GM19328 (cell line): ENCODE data around the gene HRNR.
"Not testable (repeated sequence)": the region's sequence is repeated elsewhere in the genome, so short reads cannot be mapped to it uniquely, and the experiment has no call there.

ENCODE experiments used
- ATAC-seq: cut with Tn5 transposase; IDR thresholded peaks from one replicate; pipeline ENCODE4 v1.9.1; 2021; ENCODE audit warnings: mild to moderate bottlenecking, moderate library complexity; ENCODE audit not compliant: unreplicated experiment

HRNR gene

DNA sequence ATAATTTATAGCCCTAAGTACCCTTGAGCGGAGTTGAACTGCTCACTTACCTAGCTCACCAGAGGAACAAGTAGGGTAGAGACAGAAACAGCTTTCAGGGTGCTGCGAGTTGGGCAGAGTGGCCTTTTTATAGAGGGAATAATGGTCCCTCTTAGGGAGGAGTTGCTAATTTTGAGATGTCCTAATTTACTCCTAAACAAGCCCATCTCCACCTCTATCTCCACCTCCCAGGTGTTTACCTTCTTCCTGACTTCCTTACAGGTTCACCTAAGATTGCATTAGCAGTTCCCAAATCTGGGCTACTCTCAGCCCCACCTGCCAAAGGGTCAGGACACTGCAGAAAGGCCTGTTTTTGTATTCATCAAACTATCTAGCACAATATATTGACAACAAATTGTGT, at the start of gene HRNR:
Gene HRNR (minus strand): TSS at position 101 of the 400 bp plus-strand sequence. CDS start 940 bp downstream, outside the sequence.
- ATAC-seq, result no peak

GRCh38 chr1:152256394-152256793, 32.4 kb upstream of the HRNR start:
- ATAC-seq, result not testable (repeated sequence)

DNA sequence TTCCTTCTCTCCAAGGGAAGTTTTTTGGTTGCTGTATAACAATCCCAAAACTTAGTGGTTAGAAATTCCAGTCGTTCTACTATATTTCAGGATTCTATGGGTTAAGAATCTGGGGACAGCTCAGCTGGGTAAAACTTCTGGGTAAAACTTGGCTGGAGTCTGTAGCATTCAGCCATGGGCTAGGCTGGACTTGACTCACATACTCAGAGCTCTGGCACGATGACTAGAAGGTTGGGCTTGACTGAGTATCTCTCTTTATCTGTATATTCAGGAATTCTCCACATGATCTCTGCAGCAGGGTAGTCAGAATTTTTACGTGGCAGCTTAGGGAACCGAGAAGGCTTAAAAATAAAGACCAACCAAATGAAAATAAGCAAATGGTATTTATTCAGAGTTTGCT, 28.2 kb upstream of the HRNR start:
- ATAC-seq, result no peak

DNA sequence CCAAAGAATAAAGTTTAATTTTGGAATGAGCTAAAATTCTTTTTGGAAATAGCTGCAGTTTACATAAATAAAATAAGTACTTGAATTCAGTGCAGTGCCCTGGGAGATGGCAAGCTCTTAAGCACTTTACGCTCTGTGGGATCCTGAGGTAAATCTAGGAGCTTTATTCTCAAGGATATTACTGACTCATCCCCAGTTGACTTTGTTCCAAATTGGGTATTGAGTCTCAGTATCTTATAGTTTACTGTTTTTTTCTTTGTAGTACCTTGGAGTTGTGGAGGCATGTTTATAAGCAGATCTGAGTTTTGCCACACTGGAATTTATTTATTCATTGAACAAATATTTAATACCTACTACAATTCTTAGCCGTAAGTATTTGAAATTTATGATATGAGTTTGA, 27.4 kb upstream of the HRNR start:
- ATAC-seq, result no peak

GRCh38 chr1:152247316-152247715, 23.3 kb upstream of the HRNR start:
- no peak for ATAC-seq

- ATAC-seq, result no peak
Measured at GRCh38 chr1:152244576-152245273, 20.7 kb upstream of the HRNR start.

GRCh38 chr1:152237093-152237492, 13.1 kb upstream of the HRNR start:
- no peak for ATAC-seq

- ATAC-seq, result no peak
Measured at GRCh38 chr1:152228831-152229230, 4.8 kb upstream of the HRNR start.

DNA sequence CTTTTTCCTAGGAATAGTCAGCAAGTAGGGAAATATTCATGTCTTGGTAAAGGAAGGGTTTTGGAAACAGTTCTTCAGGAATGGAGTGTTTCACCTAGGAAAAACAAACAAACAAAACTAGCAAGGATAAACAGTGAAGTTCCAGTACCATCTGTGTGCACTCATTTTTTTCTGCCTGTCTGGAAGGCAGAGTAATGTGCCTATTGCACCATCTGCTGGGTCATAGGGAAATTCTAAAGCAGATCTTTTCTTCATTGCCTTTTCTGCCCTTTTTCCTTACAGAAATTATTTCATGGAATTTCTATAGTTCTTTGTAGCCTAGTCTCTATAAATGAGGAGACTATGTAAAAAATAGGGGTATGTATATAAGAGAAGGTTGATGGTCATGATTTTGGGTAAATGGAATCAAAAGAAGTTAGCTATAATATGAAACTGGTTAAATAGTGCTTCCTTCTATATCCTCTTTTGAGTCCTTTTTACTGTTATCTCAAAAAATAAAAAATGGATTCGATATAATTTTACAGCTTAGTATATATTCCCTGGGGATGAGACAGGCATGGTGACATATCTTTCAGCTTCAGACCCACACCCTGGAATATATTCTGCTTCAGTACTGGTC, 3.4 kb upstream of the HRNR start:
- no peak for ATAC-seq

DNA sequence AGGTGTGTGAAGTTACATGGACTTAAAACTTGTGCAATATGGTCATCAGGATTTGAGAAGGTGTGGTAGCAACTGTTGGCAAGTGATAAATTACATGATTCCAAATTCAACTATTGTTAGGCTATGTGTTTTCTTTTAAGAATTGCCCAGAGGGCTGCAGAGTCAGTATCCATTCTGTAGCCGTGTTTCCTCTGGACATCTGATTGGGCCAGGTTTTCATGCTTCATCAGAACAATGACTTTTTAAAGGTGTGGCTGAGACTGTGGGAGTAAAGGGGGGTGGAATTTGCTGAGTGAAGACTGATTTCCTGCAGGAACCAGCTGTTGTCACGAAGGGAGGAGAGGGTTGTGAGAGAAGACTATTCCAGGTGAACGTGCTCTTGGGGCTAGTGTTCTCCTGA, 1.7 kb upstream of the HRNR start:
- ATAC-seq, result no peak

DNA sequence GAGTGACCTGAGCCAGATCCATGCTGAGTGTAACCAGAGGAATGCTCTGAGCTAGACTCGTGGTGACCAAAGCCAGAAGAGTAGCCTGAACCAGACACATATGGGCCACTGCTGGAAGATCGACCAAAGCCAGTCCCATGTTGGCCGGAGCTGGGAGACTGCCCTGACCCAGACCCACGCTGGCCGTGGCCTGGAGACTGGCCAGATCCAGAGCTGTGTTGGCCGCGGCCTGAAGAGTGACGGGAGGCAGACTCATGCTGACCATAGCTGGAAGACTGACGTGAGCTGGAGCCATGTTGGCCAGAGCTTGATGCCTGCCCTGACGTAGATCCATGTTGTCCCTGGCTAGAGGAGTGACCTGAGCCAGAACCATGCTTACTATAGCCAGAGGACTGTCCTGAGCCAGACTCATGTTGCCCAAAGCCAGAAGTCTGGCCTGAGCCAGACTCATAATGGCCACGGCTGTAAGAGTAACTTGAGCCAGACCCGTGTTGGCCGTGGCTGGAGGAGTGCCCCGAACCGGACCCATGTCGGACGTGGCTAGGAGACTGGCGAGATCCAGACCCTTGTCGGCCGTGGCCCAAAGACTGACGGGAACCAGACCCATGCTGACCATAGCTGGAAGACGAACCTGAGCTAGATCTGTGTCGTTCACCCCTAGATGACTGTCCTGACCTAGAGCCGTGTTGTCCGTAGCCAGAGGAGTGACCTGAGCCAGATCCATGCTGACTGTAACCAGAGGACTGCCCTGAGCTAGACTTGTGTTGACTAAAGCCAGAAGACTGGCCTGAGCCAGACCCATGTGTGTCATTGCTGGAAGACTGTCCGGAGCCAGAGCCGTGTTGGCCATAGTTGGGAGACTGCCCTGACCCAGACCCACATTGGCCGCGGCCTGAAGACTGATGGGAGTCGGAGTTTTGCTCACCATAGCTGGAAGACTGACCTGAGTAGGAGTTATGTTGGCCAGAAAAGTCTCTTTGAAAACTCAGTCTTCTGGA, 3.5 kb downstream of the HRNR start:
- ATAC-seq, result no peak

GRCh38 chr1:152219438-152219837, 4.6 kb downstream of the HRNR start:
- ATAC-seq, result not testable (repeated sequence)

DNA sequence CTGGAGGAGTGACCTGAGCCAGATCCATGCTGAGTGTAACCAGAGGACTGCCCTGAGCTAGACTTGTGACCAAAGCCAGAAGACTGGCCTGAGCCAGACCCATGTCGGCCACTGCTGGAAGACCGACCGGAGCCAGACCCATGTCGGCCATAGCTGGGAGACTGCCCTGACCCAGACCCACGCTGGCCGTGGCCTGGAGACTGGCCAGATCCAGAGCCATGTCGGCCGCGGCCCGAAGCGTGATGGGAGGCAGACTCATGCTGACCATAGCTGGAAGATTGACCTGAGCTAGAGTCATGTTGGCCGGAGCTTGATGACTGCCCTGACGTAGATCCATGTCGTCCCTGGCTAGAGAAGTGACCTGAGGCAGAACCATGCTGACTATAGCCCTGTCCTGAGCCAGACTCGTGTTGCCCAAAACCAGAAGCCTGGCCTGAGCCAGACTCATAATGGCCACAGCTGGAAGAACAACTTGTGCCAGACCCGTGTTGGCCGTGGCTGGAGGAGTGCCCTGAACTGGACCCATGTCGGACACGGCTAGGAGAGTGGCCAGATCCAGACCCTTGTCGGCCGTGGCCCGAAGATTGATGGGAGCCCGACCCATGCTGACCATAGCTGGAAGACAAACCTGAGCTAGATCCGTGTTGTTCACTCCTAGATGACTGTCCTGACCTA, 5.1 kb downstream of the HRNR start:
- no peak for ATAC-seq

DNA sequence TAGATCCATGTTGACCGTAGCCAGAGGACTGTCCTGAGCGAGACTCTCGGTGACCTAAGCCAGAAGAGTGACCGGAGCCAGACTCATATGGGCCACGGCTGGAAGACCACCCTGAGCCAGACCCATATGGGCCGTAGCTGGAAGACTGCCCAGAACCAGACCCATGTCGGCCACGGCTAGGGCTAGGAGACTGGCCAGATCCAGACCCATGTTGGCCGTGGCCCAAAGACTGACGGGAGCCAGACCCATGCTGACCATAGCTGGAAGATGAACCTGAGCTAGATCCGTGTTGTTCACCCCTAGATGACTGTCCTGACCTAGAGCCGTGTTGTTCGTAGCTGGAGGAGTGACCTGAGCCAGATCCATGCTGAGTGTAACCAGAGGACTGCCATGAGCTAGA, 8.4 kb downstream of the HRNR start:
- not testable (repeated sequence) for ATAC-seq

DNA sequence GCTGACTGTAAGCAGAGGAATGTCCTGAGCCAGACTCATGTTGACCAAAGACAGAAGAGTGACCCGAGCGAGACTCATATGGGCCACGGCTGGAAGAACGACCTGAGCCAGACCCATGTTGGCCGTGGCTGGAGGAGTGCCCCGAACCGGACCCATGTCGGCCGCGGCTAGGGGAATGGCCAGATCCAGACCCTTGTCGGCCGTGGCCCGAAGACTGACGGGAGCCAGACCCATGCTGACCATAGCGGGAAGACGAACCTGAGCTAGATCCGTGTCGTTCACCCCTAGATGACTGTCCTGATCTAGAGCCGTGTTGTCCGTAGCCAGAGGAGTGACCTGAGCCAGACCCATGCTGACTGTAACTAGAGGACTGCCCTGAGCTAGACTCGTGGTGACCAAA, 9.1 kb downstream of the HRNR start:
- not testable (repeated sequence) for ATAC-seq

GRCh38 chr1:152198982-152199381, 25.0 kb downstream of the HRNR start:
- no peak for ATAC-seq

DNA sequence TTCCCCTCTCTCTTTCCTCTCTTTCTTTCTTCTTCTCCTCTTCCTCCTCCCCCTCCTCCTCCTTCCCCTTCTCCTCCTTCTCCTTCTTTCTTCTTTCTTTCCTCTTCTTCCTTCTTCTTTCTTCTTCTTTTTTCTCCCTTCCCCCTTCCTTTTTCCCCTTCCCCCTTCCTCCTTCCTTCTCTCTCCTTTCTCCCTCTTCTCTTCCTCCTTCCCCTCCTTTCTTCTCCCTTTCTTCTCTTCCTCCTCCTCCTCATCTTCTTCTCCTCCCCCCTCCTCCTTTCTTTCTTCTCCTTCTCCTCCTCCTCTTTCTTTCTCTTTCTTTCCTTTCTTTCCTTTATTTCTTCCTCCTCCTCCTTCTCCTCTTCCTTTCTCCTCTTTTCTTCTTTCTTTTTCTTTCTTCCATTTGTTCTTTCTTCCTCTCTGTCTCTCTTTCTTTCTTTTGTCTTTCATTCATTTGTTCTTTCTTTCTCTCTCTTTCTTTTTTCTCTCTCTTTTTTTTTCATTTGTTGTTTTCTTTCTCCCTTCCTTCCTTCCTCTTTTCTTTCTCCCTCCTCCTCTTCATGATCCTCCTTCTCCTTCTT, 26.5 kb downstream of the HRNR start:
- no peak for ATAC-seq

- ATAC-seq, result no peak
Measured at GRCh38 chr1:152191711-152192110, 32.3 kb downstream of the HRNR start.

DNA sequence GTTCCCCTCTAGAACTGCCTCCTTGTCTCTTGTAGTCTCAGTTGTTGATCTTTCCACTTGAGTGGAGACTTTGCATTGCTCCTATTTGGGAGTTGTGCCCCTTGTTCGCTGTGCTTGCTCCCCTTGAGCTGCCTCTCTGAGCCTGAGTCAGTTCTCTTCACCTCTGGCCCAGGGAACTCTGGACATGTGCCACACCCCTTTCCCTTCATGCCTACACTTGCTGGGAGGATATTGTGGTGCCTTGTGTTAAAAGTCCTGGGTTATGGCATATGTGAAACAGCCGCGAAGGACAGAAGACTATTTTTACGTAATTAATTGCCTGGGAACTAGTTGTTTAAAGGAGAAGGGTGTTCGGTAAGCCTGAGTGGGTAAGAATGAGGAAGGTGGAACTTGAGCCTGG, 32.7 kb downstream of the HRNR start:
- no peak for ATAC-seq

DNA sequence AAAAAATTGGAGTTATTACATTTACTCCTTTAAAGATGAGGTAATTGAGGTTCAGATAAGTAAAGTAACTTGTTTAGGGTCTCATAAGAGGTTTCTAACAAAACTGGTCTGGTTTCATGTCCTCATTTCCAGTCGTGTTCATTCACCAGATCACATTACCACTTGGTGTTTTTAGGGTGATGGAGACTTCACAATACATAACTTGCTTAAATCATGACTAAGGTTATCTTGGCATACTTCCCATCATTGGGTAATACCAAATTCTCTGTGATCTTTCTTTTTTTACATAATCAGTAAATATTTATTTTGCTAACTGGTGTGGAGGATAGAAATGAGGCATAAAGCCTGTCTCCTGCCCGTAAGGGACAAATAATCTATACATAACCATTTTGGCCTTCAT, 33.4 kb downstream of the HRNR start:
- ATAC-seq, result no peak
